ENCODE data around the gene ZIC4.

DNA sequence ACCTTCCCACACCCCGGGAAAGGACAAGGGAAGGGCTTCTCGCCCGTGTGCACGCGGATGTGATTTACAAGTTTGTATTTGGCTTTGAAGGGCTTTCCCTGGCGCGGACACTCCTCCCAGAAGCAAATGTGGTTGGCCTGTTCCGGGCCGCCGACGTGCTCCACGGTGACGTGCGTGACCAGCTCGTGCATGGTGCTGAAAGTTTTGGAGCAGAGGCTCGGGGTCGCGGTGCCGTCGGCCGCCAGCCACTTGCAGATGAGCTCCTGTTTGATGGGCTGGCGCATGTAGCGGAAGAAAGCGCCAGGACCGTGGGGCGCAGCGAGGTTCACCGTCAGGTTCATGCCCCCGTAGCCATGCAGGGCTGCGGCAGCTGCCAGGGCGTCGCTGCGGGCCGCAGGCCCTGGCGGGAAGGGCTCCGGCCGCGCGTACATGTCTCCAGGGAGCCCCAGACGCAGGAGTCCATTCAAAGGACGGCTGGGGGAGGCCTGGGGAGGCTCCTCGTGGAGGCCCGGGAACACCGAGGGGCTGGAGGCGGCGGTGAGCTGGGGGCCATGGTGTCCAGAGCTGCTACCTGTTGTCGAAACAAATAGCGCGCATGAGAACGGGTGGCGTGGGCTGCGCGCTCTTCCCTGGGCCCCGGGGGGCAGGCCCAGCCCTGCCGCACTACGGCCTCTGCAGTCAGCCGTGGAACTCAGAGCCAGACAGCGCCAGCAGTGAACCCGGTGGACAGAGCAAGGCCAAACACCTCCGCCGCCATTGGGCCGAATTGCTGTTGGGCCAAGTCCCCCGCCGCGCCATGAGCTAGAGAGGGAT lies 10.2 kb downstream of the ZIC4 start:
- TF ChIP-seq, protein P1, sequence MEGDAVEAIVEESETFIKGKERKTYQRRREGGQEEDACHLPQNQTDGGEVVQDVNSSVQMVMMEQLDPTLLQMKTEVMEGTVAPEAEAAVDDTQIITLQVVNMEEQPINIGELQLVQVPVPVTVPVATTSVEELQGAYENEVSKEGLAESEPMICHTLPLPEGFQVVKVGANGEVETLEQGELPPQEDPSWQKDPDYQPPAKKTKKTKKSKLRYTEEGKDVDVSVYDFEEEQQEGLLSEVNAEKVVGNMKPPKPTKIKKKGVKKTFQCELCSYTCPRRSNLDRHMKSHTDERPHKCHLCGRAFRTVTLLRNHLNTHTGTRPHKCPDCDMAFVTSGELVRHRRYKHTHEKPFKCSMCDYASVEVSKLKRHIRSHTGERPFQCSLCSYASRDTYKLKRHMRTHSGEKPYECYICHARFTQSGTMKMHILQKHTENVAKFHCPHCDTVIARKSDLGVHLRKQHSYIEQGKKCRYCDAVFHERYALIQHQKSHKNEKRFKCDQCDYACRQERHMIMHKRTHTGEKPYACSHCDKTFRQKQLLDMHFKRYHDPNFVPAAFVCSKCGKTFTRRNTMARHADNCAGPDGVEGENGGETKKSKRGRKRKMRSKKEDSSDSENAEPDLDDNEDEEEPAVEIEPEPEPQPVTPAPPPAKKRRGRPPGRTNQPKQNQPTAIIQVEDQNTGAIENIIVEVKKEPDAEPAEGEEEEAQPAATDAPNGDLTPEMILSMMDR (IDR thresholded peaks at IDR 0.05; ENCODE audit: poor library complexity): no peak
- peak; percentile 75 for TF ChIP-seq EZH2phosphoT487 (IDR thresholded peaks at IDR 0.05; ENCODE audit: low read depth, severe bottlenecking, unreplicated experiment)
- TF ChIP-seq EZH2 (IDR thresholded peaks at IDR 0.05; ENCODE audit: borderline replicate concordance): peak; percentile 89
